NB4 (cell line): Measurements from ENCODE around the gene KIF1B.
A peak's percentile ranks its signal among the peaks of the same experiment; 100 is the strongest.

Experiments
- DNase-seq: peaks from one replicate; pipeline ENCODE4 v3.0.0; 2010; ENCODE audit warnings: low read depth
- H3K4me3 ChIP-seq: one replicate; pipeline ENCODE4 v1.5.1; 2011; ENCODE audit warnings: mild to moderate bottlenecking, low read depth, low read length, moderate library complexity
- CTCF ChIP-seq: IDR thresholded peaks from one replicate; pipeline ENCODE4 v1.5.1; 2012; ENCODE audit warnings: low read depth, low read length
- MYC ChIP-seq: IDR thresholded peaks from 2 replicates; pipeline ENCODE4 v1.6.1; 2011; ENCODE audit warnings: low read depth, low read length
- POLR2A ChIP-seq: IDR thresholded peaks from 2 replicates; pipeline ENCODE4 v1.6.1; 2011; ENCODE audit warnings: mild to moderate bottlenecking; ENCODE audit not compliant: insufficient read length; ENCODE audit errors: extremely low read depth
- TF ChIP-seq, protein P1 (sequence below): IDR thresholded peaks from 2 replicates; pipeline ENCODE4 v1.6.1; 2011; ENCODE audit warnings: low read depth, low read length

Gene KIF1B

GRCh38 chr1:10325521-10325920, 115.2 kb downstream of the KIF1B start:
- no peak overlapping the region for H3K4me3 ChIP-seq
- TF ChIP-seq MYC (no peak), CTCF (no peak), POLR2A (no peak)
- TF ChIP-seq, protein P1, sequence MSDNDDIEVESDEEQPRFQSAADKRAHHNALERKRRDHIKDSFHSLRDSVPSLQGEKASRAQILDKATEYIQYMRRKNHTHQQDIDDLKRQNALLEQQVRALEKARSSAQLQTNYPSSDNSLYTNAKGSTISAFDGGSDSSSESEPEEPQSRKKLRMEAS, result no peak
- no peak for DNase-seq

DNA sequence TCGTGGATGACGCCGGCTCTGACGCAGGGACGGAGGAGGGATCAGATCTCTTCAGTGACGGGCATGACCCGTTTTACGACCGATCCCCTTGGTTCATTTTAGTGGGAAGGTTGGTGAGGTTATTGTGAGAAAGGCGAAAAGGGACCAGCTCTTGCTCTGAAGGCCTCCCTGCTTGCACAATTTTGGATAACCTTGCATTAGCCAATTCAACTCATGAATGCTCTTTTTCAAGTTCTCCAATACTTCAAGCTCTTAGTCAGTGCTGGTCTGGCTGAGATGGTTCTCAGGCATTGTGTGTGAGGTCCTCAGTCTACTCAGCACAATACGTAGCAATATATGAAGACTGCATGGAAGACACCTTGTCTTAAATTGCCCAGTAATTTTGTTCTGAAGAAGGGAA, 115.9 kb downstream of the KIF1B start:
- no peak for TF ChIP-seq MYC
- TF ChIP-seq, protein P1, result no peak
- TF ChIP-seq CTCF, result no peak
- TF ChIP-seq POLR2A, result no peak
- no peak overlapping the region for H3K4me3 ChIP-seq
- DNase-seq, result no peak

GRCh38 chr1:10328180-10328963, 118.0 kb downstream of the KIF1B start:
- DNase-seq, result peak; percentile 50
- TF ChIP-seq MYC, result no peak
- no peak for TF ChIP-seq POLR2A
- TF ChIP-seq, protein P1, result no peak
- TF ChIP-seq CTCF, result no peak
- no peak overlapping the region for H3K4me3 ChIP-seq

DNA sequence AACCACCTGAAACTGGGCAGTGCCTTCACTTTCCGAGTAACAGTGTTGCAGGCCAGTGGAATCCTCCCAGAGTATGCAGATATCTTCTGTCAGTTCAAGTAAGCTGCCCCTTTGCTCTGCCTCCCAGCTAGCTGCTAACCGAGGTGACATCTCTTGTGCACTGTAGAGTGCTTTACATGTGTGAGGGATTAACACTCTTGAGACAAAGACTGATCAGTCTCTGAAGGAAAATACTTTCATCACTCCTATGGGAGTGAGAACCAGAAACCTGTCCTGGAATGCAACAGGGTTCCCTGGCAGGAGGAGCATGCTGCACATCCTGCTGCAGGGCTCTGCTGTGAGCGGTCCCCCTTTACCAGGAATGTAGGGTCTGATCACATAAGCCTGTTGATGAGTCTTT, 127.1 kb downstream of the KIF1B start:
- TF ChIP-seq, protein P1, result no peak
- TF ChIP-seq POLR2A, result no peak
- TF ChIP-seq CTCF, result no peak
- no peak for TF ChIP-seq MYC
- no peak overlapping the region for H3K4me3 ChIP-seq
- no peak for DNase-seq

- TF ChIP-seq, protein P1, result peak; percentile 36
- no peak for TF ChIP-seq POLR2A
- TF ChIP-seq MYC, result peak; percentile 26; the same call in 1 of the 2 replicates
- peak; percentile 88 for TF ChIP-seq CTCF
- DNase-seq, result peak; percentile 57
- H3K4me3 ChIP-seq, result no peak overlapping the region
Observed at GRCh38 chr1:10338047-10338446, 127.7 kb downstream of the KIF1B start.
